ENCODE data around the gene TPO.

DNA sequence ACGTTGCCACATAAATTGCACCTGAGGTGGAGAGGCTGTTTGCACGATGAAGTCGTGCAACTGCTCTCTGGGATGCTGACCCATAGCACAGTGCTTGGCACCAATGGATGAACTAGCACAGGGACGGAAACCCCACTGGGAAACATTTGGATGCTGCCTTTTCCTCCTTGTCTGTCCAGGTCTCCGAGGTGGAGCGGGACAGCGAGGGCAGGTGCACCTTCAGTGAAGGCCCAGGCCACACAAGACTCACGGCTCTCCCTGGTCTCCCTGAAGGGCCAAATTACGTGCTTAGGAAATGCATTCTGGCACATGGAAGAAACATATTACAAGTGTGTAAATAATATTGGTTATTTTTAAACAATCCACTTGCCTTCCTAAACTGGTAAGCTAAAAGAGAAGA lies 70.3 kb downstream of the TPO start:
- TF ChIP-seq, protein P1, sequence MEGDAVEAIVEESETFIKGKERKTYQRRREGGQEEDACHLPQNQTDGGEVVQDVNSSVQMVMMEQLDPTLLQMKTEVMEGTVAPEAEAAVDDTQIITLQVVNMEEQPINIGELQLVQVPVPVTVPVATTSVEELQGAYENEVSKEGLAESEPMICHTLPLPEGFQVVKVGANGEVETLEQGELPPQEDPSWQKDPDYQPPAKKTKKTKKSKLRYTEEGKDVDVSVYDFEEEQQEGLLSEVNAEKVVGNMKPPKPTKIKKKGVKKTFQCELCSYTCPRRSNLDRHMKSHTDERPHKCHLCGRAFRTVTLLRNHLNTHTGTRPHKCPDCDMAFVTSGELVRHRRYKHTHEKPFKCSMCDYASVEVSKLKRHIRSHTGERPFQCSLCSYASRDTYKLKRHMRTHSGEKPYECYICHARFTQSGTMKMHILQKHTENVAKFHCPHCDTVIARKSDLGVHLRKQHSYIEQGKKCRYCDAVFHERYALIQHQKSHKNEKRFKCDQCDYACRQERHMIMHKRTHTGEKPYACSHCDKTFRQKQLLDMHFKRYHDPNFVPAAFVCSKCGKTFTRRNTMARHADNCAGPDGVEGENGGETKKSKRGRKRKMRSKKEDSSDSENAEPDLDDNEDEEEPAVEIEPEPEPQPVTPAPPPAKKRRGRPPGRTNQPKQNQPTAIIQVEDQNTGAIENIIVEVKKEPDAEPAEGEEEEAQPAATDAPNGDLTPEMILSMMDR (IDR thresholded peaks at IDR 0.05), result no peak
- TF ChIP-seq POLR2A (IDR thresholded peaks at IDR 0.05) (no peak), EP300 (IDR thresholded peaks at IDR 0.05) (no peak), POLR2AphosphoS5 (IDR thresholded peaks at IDR 0.05) (no peak)

Data from suprapubic skin (tissue), 4 donors.